HEK293T (cell line): Measurements from ENCODE around the gene TFDP1.

ENCODE experiments used
- ARNT ChIP-seq: fragments of 450-650 bp; IDR thresholded peaks from 2 replicates; pipeline ENCODE4 v1.6.1; 2017; ENCODE audit warnings: mild to moderate bottlenecking
- BHLHE40 ChIP-seq: fragments of 450-650 bp; IDR thresholded peaks from 2 replicates; pipeline ENCODE4 v1.6.1; 2016; ENCODE audit warnings: mild to moderate bottlenecking, moderate library complexity, borderline replicate concordance
- CTBP1 ChIP-seq: fragments of 450-650 bp; IDR thresholded peaks from 2 replicates; pipeline ENCODE4 v1.6.1; 2016; ENCODE audit warnings: borderline replicate concordance
- ELF4 ChIP-seq: fragments of 450-650 bp; IDR thresholded peaks from 2 replicates; pipeline ENCODE4 v1.6.1; 2017; ENCODE audit warnings: antibody characterized with exemption
- FOXA1 ChIP-seq: fragments of 450-650 bp; IDR thresholded peaks from 2 replicates; pipeline ENCODE4 v1.6.1; 2016; ENCODE audit warnings: mild to moderate bottlenecking
- FOXK2 ChIP-seq: fragments of 450-650 bp; IDR thresholded peaks from 2 replicates; pipeline ENCODE4 v1.6.1; 2016; ENCODE audit warnings: mild to moderate bottlenecking
- FOXM1 ChIP-seq: fragments of 450-650 bp; IDR thresholded peaks from 2 replicates; pipeline ENCODE4 v1.6.1; 2017; ENCODE audit warnings: mild to moderate bottlenecking, borderline replicate concordance
- HDGF ChIP-seq: fragments of 450-650 bp; IDR thresholded peaks from 2 replicates; pipeline ENCODE4 v1.6.1; 2017; ENCODE audit warnings: antibody characterized with exemption, borderline replicate concordance
- L3MBTL2 ChIP-seq: fragments of 450-650 bp; conservative IDR thresholded peaks from 2 replicates; pipeline ENCODE4 v1.6.1; 2016; ENCODE audit warnings: mild to moderate bottlenecking
- SP1 ChIP-seq: fragments of 450-650 bp; IDR thresholded peaks from 2 replicates; pipeline ENCODE4 v1.6.1; 2017
- SUZ12 ChIP-seq: fragments of 450-650 bp; IDR thresholded peaks from 2 replicates; pipeline ENCODE4 v1.6.1; 2016; ENCODE audit warnings: mild to moderate bottlenecking
- TARDBP ChIP-seq: fragments of 450-650 bp; IDR thresholded peaks from 2 replicates; pipeline ENCODE4 v1.6.1; 2016
- ZNF384 ChIP-seq: fragments of 450-650 bp; IDR thresholded peaks from 2 replicates; pipeline ENCODE4 v1.6.1; 2016

GRCh38 chr13:113656003-113656588 is 71.5 kb downstream of the TFDP1 start:
- TF ChIP-seq SUZ12 = no peak
- TF ChIP-seq FOXA1 = no peak
- no peak for TF ChIP-seq BHLHE40
- no peak for TF ChIP-seq CTBP1
- TF ChIP-seq SP1 = no peak
- no peak for TF ChIP-seq FOXK2
- no peak for TF ChIP-seq ZNF384
- no peak for TF ChIP-seq HDGF
- TF ChIP-seq FOXM1 = no peak
- no peak for TF ChIP-seq TARDBP
- no peak for TF ChIP-seq ELF4
- TF ChIP-seq L3MBTL2 = no peak
- TF ChIP-seq ARNT = no peak
